HG03139 (cell line): ENCODE results near the gene TMPRSS6.

Source experiments
- ATAC-seq: cut with Tn5 transposase; IDR thresholded peaks from one replicate; pipeline ENCODE4 v1.9.1; 2021; ENCODE audit not compliant: unreplicated experiment

TMPRSS6 gene

GRCh38 chr22:37069719-37070118, 39.8 kb downstream of the TMPRSS6 start:
- ATAC-seq = no peak

GRCh38 chr22:37069319-37069718, 40.2 kb downstream of the TMPRSS6 start:
- ATAC-seq = no peak

GRCh38 chr22:37068859-37069258, 40.7 kb downstream of the TMPRSS6 start:
- ATAC-seq = no peak

GRCh38 chr22:37067428-37067827, 42.1 kb downstream of the TMPRSS6 start:
- no peak for ATAC-seq

GRCh38 chr22:37065961-37066360, 43.6 kb downstream of the TMPRSS6 start:
- ATAC-seq = no peak

GRCh38 chr22:37065180-37065579, 44.3 kb downstream of the TMPRSS6 start:
- ATAC-seq = no peak

- ATAC-seq = no peak
These were observed 45.0 kb downstream of the TMPRSS6 start for GRCh38 chr22:37064553-37064952.

GRCh38 chr22:37063431-37064420, 45.8 kb downstream of the TMPRSS6 start:
- no peak for ATAC-seq

- no peak for ATAC-seq
These were observed 46.7 kb downstream of the TMPRSS6 start for GRCh38 chr22:37062702-37063381.

- ATAC-seq = no peak
These were observed 47.2 kb downstream of the TMPRSS6 start for GRCh38 chr22:37062376-37062675.

- no peak for ATAC-seq
These were observed 47.7 kb downstream of the TMPRSS6 start for GRCh38 chr22:37061611-37062375.

GRCh38 chr22:37060801-37061610, 48.5 kb downstream of the TMPRSS6 start:
- no peak for ATAC-seq

- ATAC-seq = no peak
These were observed 49.5 kb downstream of the TMPRSS6 start for GRCh38 chr22:37059876-37060449.

- ATAC-seq = no peak
These were observed 50.4 kb downstream of the TMPRSS6 start for GRCh38 chr22:37058917-37059701.

GRCh38 chr22:37057796-37058510, 51.6 kb downstream of the TMPRSS6 start:
- no peak for ATAC-seq

- ATAC-seq = no peak
These were observed 52.3 kb downstream of the TMPRSS6 start for GRCh38 chr22:37057226-37057625.

GRCh38 chr22:37056246-37056645, 53.3 kb downstream of the TMPRSS6 start:
- no peak for ATAC-seq

GRCh38 chr22:37054600-37055365, 54.7 kb downstream of the TMPRSS6 start:
- ATAC-seq = no peak
